Measurements from ENCODE around the gene TIAM2.
"Not testable (repeated sequence)": the region's sequence is repeated elsewhere in the genome, so short reads cannot be mapped to it uniquely, and the experiment has no call there.

The TIAM2 gene

DNA sequence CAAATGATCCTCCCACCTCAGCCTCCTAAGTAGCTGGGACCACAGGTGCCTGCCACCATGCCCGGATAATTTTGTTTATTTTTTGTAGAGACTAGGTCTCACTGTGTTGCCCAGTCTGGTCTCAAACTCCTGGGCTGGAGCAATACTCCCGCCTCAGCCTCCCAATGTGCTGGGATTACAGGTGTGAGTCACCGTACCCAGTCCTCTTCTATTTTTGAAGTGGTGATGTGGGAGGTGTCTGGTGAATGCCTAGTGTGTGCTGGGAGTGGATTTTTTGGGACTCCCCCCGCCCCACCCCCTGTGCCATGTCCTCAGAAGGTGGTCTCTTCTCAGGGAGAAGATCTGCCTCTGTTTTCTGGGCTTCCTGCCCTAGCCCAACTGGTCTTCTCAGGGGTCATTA lies 220.8 kb downstream of the TIAM2 start:
- Histone ChIP-seq H3K27me3 (ENCODE audit: insufficient read depth, low read length) (no peaks in the 10 kb centered on the region), H3K9me3 (ENCODE audit: insufficient read depth, low read depth, low read length) (peaks cover 6% of the 10 kb centered on the region; the same call in 1 of the 2 replicates), H3K4me3 (ENCODE audit: low read length) (no peak overlapping the region), H3K4me1 (ENCODE audit: insufficient read depth, low read length) (peaks cover 7% of the 10 kb centered on the region), H3K27ac (ENCODE audit: low read length) (no peak overlapping the region), H3K36me3 (ENCODE audit: insufficient read depth, low read depth, low read length) (peaks cover 14% of the 10 kb centered on the region), H3K9ac (ENCODE audit: low read depth, low read length) (no peak overlapping the region)

- Histone ChIP-seq H3K4me3 (ENCODE audit: low read length) (no peak overlapping the region), H3K36me3 (ENCODE audit: insufficient read depth, low read depth, low read length) (peaks cover 9% of the 10 kb centered on the region), H3K9ac (ENCODE audit: low read depth, low read length) (peak overlapping the region; percentile 30; the same call in 1 of the 2 replicates), H3K9me3 (ENCODE audit: insufficient read depth, low read depth, low read length) (peaks cover 6% of the 10 kb centered on the region; the same call in 1 of the 2 replicates), H3K4me1 (ENCODE audit: insufficient read depth, low read length) (peaks cover 7% of the 10 kb centered on the region), H3K27ac (ENCODE audit: low read length) (no peak overlapping the region), H3K27me3 (ENCODE audit: insufficient read depth, low read length) (no peaks in the 10 kb centered on the region)
These were observed 221.4 kb downstream of the TIAM2 start for GRCh38 chr6:155216312-155217046.

DNA sequence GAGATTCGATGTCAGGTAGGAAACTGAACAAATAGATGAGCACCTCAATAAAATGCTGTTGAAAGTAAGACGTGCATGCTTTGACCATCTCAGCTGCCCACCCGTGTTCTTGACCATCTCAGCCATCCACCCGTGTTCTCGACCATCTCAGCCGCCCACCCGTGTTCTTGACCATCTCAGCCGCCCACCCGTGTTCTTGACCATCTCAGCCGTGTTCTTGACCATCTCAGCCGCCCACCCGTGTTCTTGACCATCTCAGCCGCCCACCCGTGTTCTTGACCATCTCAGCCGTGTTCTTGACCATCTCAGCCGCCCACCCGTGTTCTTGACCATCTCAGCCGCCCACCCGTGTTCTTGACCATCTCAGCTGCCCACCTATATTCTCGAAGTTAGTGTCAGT lies 223.6 kb downstream of the TIAM2 start:
- H3K4me1 ChIP-seq (ENCODE audit: insufficient read depth, low read length); H3K27ac ChIP-seq (ENCODE audit: low read length); H3K9me3 ChIP-seq (ENCODE audit: insufficient read depth, low read depth, low read length); H3K4me3 ChIP-seq (ENCODE audit: low read length); H3K9ac ChIP-seq (ENCODE audit: low read depth, low read length); H3K27me3 ChIP-seq (ENCODE audit: insufficient read depth, low read length); H3K36me3 ChIP-seq (ENCODE audit: insufficient read depth, low read depth, low read length): not testable (repeated sequence)

DNA sequence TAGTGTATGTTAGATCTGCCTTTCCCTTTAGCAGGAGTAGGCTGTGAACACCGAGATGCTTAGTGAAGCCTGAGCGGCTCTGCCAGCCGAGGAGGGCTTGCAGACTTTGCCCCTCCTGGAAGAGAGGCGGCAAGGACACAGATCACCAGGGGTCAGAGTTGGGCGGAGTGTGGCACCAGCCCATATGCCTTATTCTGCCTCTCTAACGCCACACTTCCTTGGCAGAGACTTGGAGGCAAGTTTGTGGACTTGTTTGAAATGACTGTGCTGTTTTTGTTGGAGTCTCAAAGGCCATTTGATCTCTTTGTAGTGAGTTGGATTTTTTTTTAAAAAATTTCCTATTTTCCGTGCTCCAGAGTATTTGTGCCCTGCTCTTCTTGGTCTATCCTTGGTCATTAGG lies 224.2 kb downstream of the TIAM2 start:
- no peaks in the 10 kb centered on the region for H3K9me3 ChIP-seq (ENCODE audit: insufficient read depth, low read depth, low read length)
- H3K4me3 ChIP-seq (ENCODE audit: low read length) = no peak overlapping the region
- H3K27me3 ChIP-seq (ENCODE audit: insufficient read depth, low read length) = no peaks in the 10 kb centered on the region

GRCh38 chr6:155219858-155220301 lies 224.8 kb downstream of the TIAM2 start:
- H3K27me3 ChIP-seq (ENCODE audit: insufficient read depth, low read length) = no peaks in the 10 kb centered on the region
- no peak overlapping the region for H3K27ac ChIP-seq (ENCODE audit: low read length)

More for the DNA sequence above, 224.2 kb downstream of the TIAM2 start:
- H3K9ac ChIP-seq (ENCODE audit: low read depth, low read length) = no peak overlapping the region
- no peaks in the 10 kb centered on the region for H3K36me3 ChIP-seq (ENCODE audit: insufficient read depth, low read depth, low read length)
- peaks cover 7% of the 10 kb centered on the region for H3K4me1 ChIP-seq (ENCODE audit: insufficient read depth, low read length)
- no peak overlapping the region for H3K27ac ChIP-seq (ENCODE audit: low read length)

DNA sequence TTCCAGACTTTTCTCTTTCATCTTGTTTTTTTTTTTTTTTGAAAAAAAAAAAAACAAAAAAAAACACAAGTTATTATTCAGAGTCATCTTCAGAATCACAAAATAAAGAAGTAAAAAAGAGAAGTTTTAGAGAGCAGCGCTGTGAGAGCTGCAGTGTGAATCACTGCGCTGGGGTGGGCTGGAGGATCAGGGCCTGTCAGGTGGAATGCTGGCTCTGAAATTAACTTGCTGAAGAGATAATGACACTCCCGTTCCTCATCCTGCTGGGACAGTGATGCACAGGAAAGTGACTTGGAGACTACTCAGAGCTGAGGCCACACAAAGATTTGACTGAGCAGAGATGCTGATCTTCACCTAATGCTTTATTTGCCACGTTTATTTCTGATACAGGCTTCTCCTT lies 226.0 kb downstream of the TIAM2 start:
- H3K4me3 ChIP-seq (ENCODE audit: low read length) = no peak overlapping the region
- no peaks in the 10 kb centered on the region for H3K27me3 ChIP-seq (ENCODE audit: insufficient read depth, low read length)
- no peaks in the 10 kb centered on the region for H3K36me3 ChIP-seq (ENCODE audit: insufficient read depth, low read depth, low read length)
- H3K4me1 ChIP-seq (ENCODE audit: insufficient read depth, low read length) = peaks cover 7% of the 10 kb centered on the region
- H3K9me3 ChIP-seq (ENCODE audit: insufficient read depth, low read depth, low read length) = no peaks in the 10 kb centered on the region
- no peak overlapping the region for H3K9ac ChIP-seq (ENCODE audit: low read depth, low read length)
- no peak overlapping the region for H3K27ac ChIP-seq (ENCODE audit: low read length)

More at GRCh38 chr6:155219858-155220301, 224.8 kb downstream of the TIAM2 start:
- H3K36me3 ChIP-seq (ENCODE audit: insufficient read depth, low read depth, low read length) = no peaks in the 10 kb centered on the region
- peaks cover 7% of the 10 kb centered on the region for H3K4me1 ChIP-seq (ENCODE audit: insufficient read depth, low read length)
- no peak overlapping the region for H3K9ac ChIP-seq (ENCODE audit: low read depth, low read length)
- H3K9me3 ChIP-seq (ENCODE audit: insufficient read depth, low read depth, low read length) = no peaks in the 10 kb centered on the region
- H3K4me3 ChIP-seq (ENCODE audit: low read length) = no peak overlapping the region

- H3K4me3 ChIP-seq (ENCODE audit: low read length) = no peak overlapping the region
- H3K27ac ChIP-seq (ENCODE audit: low read length) = no peak overlapping the region
- H3K9ac ChIP-seq (ENCODE audit: low read depth, low read length) = no peak overlapping the region
- peaks cover 6% of the 10 kb centered on the region for H3K4me1 ChIP-seq (ENCODE audit: insufficient read depth, low read length)
- H3K27me3 ChIP-seq (ENCODE audit: insufficient read depth, low read length) = no peaks in the 10 kb centered on the region
- H3K36me3 ChIP-seq (ENCODE audit: insufficient read depth, low read depth, low read length) = no peaks in the 10 kb centered on the region
- H3K9me3 ChIP-seq (ENCODE audit: insufficient read depth, low read depth, low read length) = no peaks in the 10 kb centered on the region
These were observed 227.4 kb downstream of the TIAM2 start for GRCh38 chr6:155222506-155222905.

DNA sequence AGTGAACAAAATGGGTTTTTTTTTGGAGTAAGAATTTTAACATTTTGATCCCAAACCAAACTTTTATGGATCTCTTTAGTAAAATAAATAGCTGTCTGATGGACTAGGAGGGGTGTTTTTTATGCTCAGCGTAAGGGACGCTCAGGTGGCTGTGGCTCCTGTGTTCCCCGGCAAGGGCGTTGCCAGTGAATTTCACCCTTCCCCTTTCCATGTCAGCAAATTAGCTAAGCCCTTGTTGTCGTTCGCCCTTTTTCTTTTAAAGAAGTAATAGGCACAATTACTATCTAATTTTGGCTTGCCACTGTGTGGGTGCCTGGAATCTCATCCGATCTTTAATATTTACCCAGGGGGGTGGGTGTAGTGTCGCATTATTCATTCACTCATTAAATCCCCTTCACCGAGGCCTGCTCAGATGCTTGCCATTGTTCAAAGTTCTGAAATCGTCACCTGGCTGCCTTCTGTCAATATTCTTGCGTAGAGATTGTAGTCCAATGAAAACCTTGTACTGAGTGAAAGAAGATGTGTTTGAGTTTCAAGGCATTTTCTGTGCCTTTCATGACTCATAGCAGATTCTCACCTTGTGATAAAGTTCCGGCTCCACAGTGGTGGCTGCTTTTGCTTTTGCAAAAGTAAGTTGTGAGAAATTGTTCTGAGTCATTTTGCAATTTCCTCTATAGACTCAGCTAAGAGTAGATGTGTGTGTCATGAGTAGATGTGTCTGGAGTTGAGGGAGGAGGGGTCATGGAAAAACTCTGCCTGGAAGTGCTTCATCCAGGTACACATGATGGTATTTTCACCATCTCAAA lies 228.7 kb downstream of the TIAM2 start:
- H3K9ac ChIP-seq (ENCODE audit: low read depth, low read length) = no peak overlapping the region
- H3K4me1 ChIP-seq (ENCODE audit: insufficient read depth, low read length) = peaks cover 9% of the 10 kb centered on the region
- H3K27ac ChIP-seq (ENCODE audit: low read length) = no peak overlapping the region
- H3K9me3 ChIP-seq (ENCODE audit: insufficient read depth, low read depth, low read length) = no peaks in the 10 kb centered on the region
- no peak overlapping the region for H3K4me3 ChIP-seq (ENCODE audit: low read length)
- H3K36me3 ChIP-seq (ENCODE audit: insufficient read depth, low read depth, low read length) = no peaks in the 10 kb centered on the region
- H3K27me3 ChIP-seq (ENCODE audit: insufficient read depth, low read length) = no peaks in the 10 kb centered on the region

DNA sequence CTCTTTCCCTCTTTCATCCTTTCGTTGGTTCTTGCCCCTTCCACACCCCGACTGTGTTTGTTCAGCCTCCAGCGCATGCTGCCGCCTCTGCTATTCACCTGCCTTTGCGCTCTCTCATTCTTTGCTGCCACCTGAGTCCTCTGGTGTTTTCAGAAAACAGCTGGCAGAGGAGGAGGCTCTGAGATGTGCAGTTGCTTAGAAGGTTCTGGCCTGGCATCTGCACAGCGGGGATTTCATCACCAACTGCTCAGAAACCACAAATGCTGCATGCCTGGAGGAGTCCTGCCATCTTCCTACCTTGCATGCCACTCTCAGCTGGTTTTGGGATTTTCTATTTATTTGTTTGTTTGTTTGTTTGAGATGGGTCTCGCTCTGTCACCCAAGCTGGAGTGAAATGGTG lies 229.5 kb downstream of the TIAM2 start:
- H3K27ac ChIP-seq (ENCODE audit: low read length) = no peak overlapping the region
- H3K36me3 ChIP-seq (ENCODE audit: insufficient read depth, low read depth, low read length) = no peaks in the 10 kb centered on the region; the same call in 1 of the 2 replicates
- no peaks in the 10 kb centered on the region for H3K27me3 ChIP-seq (ENCODE audit: insufficient read depth, low read length)
- H3K4me1 ChIP-seq (ENCODE audit: insufficient read depth, low read length) = peaks cover 9% of the 10 kb centered on the region
- no peak overlapping the region for H3K9ac ChIP-seq (ENCODE audit: low read depth, low read length)
- no peaks in the 10 kb centered on the region for H3K9me3 ChIP-seq (ENCODE audit: insufficient read depth, low read depth, low read length)
- no peak overlapping the region for H3K4me3 ChIP-seq (ENCODE audit: low read length)

- Histone ChIP-seq H3K4me1 (ENCODE audit: insufficient read depth, low read length) (peaks cover 9% of the 10 kb centered on the region), H3K9me3 (ENCODE audit: insufficient read depth, low read depth, low read length) (no peaks in the 10 kb centered on the region), H3K9ac (ENCODE audit: low read depth, low read length) (no peak overlapping the region), H3K36me3 (ENCODE audit: insufficient read depth, low read depth, low read length) (no peaks in the 10 kb centered on the region; the same call in 1 of the 2 replicates), H3K4me3 (ENCODE audit: low read length) (no peak overlapping the region), H3K27me3 (ENCODE audit: insufficient read depth, low read length) (no peaks in the 10 kb centered on the region), H3K27ac (ENCODE audit: low read length) (no peak overlapping the region)
These were observed 231.9 kb downstream of the TIAM2 start for GRCh38 chr6:155227046-155227445.

- Histone ChIP-seq H3K9me3 (ENCODE audit: insufficient read depth, low read depth, low read length) (no peaks in the 10 kb centered on the region), H3K27me3 (ENCODE audit: insufficient read depth, low read length) (no peaks in the 10 kb centered on the region), H3K9ac (ENCODE audit: low read depth, low read length) (no peak overlapping the region), H3K27ac (ENCODE audit: low read length) (no peak overlapping the region), H3K4me3 (ENCODE audit: low read length) (no peak overlapping the region), H3K36me3 (ENCODE audit: insufficient read depth, low read depth, low read length) (no peaks in the 10 kb centered on the region; the same call in 1 of the 2 replicates), H3K4me1 (ENCODE audit: insufficient read depth, low read length) (peaks cover 9% of the 10 kb centered on the region)
These were observed 233.5 kb downstream of the TIAM2 start for GRCh38 chr6:155228546-155229166.

Data from iPS-20b (cell line).